NCI-H2107 (cell line): ENCODE measurements around the gene ALKBH8.
"Not testable (repeated sequence)": the region's sequence is repeated elsewhere in the genome, so short reads cannot be mapped to it uniquely, and the experiment has no call there.

Source experiments
- DNase-seq: peaks from one replicate; lab custom pipeline; 2025; lab: John Stamatoyannopoulos, UW

ALKBH8 gene

GRCh38 chr11:107576497-107577345 is 11.2 kb upstream of the ALKBH8 start:
- DNase-seq: not testable (repeated sequence)

DNA sequence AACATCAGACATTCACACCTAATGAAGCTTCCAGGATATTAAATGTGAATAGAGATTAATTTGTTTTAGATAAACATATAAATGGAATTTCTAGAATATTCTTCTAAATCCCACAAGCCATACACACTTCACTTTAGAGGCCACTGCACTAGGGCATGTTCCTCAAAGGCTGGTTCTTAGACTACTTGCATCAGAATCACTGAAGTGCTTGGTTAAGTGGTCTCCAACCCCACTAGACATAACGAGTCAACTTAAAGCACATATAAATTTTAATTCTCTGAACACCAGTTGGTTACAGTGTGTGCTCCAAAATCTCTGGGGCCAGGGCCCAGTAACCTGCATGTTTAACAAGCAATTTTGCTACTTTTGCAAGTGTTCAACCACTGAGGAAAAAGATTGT is 7.9 kb upstream of the ALKBH8 start:
- no peak for DNase-seq

DNA sequence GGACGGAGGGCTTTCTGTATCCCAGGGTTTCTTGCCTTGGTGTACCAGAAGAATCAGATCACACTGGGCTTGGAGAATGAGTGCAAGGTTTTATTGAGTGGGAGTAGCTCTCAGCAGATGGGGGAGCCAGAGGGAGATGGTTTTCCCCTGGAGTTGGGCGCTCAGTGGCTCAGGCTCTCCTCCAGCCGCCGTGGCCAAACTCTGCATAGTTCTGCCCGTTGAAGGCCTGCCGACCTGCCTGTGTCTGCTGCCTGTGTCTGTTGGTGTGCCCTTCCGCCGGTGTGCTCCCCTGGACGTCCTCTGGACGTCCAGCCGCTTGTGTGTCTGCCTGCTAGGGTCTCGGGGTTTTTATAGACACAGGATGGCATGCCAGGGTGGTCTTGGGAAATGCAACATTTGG is 4.5 kb upstream of the ALKBH8 start:
- DNase-seq: no peak

GRCh38 chr11:107567739-107568335 is 2.3 kb upstream of the ALKBH8 start:
- DNase-seq: no peak

GRCh38 chr11:107566569-107566968 is 1.0 kb upstream of the ALKBH8 start:
- DNase-seq: no peak

GRCh38 chr11:107565955-107566501 is 493 bp upstream of the ALKBH8 start:
- not testable (repeated sequence) for DNase-seq

- no peak for DNase-seq
Observed at GRCh38 chr11:107564877-107565218, 687 bp downstream of the ALKBH8 start.

DNA sequence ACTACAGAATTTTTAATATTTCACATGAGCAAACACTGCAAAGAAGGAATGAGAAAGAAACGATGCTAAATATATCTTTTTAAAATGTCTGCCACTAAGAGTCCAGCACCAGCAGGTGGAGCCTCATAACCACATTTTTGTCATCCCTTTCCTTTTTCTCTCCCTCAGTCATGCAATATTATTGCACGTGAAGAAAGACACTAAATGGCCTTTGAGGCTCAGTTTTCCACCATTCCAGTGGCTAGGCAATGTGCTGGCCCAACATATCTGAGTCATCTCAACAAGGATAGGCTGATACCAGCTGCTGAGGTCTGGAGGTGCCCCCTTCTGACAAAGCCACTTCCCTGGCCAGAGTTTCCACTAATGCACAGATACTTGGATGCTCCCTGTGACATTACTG is 1.8 kb downstream of the ALKBH8 start:
- DNase-seq: no peak

DNA sequence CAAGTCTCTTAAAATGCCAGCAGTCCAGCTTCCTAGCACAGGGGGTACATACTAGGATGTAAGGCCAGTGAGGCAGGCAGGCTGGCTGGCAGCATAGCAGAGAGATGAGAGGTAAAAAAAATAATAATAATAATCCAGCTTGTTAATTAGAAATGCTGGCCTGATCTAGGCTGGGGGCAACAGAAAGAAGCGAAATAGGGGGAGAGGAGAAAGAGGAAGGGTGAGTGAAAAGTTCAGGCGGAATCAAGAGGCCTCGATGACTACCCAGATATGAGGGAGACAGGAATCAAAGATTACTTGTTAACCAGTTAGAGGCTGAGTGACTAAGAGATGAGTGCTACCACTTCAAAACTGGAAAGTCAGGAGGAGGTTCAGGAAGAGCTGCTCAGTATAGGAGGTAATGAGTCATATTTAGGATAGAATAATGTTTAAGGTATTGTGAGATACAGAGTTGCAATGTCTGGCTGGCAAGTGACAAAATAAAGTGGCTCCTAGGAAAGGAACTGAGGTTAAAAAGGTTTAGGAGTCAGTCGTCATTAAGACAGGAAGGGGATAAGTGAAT is 2.8 kb downstream of the ALKBH8 start:
- DNase-seq: no peak

DNA sequence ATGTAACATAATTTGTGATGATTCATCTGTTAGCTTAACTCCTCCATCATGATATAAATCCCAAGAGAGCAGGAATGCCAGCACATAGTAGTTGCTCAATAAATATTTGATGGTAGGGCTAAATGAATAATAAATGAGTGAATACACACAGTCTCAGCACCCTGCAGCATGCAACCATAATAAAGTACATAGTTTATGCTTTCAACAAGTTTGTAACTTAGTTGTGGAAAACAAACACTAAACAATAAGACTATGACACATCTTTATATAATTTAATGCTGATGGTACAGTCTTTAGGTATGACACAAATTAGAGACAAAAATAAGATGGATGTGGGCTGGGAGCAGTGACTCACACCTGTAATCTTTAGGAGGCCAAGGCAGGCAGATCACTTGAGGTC is 3.8 kb downstream of the ALKBH8 start:
- DNase-seq: no peak

DNA sequence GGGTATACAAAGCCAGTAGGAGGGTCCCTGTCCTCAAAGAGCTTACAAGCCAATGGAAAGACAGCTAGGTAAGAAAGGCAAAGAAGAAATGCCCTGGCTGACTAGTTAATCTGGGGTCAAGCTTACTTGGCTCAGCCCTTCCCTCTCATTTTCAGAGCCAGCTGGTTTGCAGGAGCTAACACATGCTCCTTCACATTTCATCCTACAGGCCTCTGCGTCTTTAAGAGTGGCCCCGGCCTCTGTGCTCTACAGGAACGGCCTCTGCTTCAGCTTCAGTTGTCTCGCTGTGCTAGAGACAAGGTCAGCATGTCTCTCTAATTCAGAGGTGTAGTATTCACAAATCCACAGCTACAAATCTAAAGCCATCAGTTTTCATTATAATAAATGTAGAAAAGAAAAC is 15.2 kb downstream of the ALKBH8 start:
- no peak for DNase-seq

- no peak for DNase-seq
Observed at GRCh38 chr11:107549954-107550285, 15.6 kb downstream of the ALKBH8 start.

- no peak for DNase-seq
Observed at GRCh38 chr11:107549253-107549953, 16.1 kb downstream of the ALKBH8 start.

DNA sequence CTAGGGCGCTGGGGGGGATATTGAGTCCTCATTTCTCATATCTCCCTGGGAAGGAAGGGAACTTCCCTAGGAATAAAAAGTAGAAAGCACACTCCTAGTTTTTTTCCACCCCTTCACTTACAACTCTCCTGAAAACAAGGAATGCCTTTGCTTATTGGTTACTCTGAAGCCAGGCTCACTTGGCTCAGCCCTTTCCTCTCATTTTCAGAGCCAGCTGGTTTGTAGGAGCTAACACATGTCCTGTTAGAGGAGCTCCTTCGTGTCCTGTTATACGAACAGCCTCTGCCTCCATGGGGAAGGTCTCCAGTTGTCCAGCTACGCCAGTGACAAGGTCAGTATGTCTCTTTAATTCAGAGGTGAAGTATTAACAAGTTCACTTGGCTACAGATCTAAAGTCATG is 17.6 kb downstream of the ALKBH8 start:
- DNase-seq: no peak

DNA sequence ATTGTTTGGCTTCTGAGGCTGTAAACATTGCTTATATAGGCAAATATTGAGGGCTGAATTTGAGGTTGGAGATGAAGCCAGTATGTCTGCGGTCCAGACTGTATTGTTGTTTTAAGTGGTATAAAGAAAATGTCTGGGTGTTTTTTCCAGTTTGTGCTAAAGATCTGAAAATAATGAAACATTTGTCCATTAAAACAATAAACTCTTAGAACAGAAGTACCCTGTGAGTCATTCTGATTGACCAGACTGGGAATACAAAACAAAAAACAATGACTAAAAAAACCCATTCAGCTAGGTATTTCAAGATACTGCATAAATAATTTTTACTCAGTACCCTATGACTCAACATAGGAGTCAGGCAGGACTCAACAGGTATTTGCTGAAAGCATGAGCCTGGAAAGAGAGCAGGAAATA is 20.4 kb downstream of the ALKBH8 start:
- DNase-seq: no peak

- no peak for DNase-seq
Observed at GRCh38 chr11:107538821-107539220, 26.7 kb downstream of the ALKBH8 start.

DNA sequence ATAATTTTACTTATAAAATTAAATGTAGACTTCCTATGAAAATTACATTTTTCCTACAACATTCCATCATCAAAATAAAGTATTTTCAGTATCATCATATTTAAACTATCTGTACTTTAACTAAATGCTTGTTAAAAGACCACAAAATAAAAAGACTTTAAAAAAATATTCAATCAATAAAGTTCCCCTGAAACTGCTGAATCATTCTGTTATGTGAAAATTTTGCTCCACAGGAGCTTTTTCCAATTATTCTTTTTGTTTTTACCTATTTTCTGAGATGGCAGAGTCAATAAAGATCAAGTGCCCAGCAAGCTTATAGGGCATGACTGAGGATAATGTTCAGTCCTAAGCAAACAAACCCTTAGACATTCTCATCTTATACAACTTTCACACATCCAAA is 27.3 kb downstream of the ALKBH8 start:
- no peak for DNase-seq

- DNase-seq: not testable (repeated sequence)
Observed at GRCh38 chr11:107537155-107537554, 28.4 kb downstream of the ALKBH8 start.

GRCh38 chr11:107526197-107526596 is 39.3 kb downstream of the ALKBH8 start:
- no peak for DNase-seq

DNA sequence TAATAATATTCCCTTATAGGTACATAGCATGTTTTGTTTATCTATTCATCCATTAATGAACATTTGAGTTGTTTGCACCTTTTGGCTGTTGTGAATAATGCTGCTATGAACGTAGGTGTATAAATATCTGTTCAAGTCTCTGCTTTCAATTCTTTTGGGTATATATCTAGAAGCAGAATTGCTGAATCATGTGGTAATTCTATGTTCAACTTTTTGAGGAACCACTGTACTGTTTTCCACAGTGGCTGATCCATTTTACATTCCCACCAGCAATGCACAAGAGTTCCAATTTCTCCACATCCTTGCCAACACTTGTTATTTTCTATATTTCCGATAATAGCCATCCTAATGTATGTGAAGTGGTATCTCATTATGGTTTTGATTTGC is 56.7 kb downstream of the ALKBH8 start:
- no peak for DNase-seq

GRCh38 chr11:107508201-107508857 is 57.2 kb downstream of the ALKBH8 start:
- DNase-seq: no peak

GRCh38 chr11:107505647-107506225 is 59.8 kb downstream of the ALKBH8 start:
- no peak for DNase-seq
